Retinal pigment epithelial cell (primary cell): Measurements from ENCODE around the gene MRPL37.

ENCODE experiments used
- DNase-seq: peaks from one replicate; pipeline ENCODE4 v3.0.0-alpha.2; 2010; ENCODE audit warnings: low read depth
- H3K4me3 ChIP-seq: 2 replicates; pipeline ENCODE4 v1.5.1; 2011; ENCODE audit warnings: mild to moderate bottlenecking, low read length, control low read depth, moderate library complexity
- TF ChIP-seq, protein P1 (sequence below): conservative IDR thresholded peaks from 2 replicates; pipeline ENCODE4 v1.5.1; 2011; ENCODE audit warnings: low read depth, low read length, control low read depth, inconsistent platforms

The MRPL37 gene

GRCh38 chr1:54220004-54220811, 20.2 kb downstream of the MRPL37 start:
- no peak overlapping the region for H3K4me3 ChIP-seq
- TF ChIP-seq, protein P1, sequence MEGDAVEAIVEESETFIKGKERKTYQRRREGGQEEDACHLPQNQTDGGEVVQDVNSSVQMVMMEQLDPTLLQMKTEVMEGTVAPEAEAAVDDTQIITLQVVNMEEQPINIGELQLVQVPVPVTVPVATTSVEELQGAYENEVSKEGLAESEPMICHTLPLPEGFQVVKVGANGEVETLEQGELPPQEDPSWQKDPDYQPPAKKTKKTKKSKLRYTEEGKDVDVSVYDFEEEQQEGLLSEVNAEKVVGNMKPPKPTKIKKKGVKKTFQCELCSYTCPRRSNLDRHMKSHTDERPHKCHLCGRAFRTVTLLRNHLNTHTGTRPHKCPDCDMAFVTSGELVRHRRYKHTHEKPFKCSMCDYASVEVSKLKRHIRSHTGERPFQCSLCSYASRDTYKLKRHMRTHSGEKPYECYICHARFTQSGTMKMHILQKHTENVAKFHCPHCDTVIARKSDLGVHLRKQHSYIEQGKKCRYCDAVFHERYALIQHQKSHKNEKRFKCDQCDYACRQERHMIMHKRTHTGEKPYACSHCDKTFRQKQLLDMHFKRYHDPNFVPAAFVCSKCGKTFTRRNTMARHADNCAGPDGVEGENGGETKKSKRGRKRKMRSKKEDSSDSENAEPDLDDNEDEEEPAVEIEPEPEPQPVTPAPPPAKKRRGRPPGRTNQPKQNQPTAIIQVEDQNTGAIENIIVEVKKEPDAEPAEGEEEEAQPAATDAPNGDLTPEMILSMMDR, result no peak
- no peak for DNase-seq

DNA sequence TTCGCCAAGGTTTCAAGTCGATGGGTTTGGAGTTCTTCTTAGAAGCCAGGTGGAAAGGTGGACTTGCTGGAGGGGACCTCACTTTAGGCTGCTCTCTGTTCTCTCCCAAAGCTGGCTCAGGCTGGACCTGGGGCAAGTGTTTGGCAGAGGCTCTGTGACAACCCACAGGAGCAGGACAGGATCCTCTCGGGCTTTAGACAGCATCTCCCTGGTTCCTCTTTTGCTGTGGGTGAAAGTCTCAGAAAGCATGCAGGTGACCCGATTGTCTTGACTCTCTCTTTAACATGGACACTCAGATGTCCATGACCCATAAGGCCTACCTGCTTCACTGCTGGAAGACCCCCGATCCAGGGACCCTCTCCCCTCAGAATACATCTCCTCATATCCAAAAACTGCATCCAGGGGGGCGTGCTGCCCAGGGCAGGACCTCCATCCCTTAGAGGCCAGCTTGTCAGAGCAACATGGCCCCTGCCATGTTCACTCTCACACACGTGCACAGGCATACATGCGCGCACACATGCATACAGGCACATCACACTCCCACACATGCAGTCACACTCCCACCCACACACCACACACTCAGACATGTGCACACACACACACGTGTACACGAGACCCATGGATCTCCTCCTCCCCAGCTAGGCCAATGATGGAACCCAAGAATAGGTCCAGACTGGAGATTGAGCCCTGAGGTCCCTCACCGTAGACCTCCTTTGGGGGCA, 21.3 kb downstream of the MRPL37 start:
- TF ChIP-seq, protein P1, result no peak
- no peak for DNase-seq
- no peak overlapping the region for H3K4me3 ChIP-seq

GRCh38 chr1:54221867-54222484, 22.0 kb downstream of the MRPL37 start:
- no peak for DNase-seq
- H3K4me3 ChIP-seq, result no peak overlapping the region
- TF ChIP-seq, protein P1, result no peak

- DNase-seq, result no peak
- TF ChIP-seq, protein P1, result no peak
- H3K4me3 ChIP-seq, result no peak overlapping the region
Measured at GRCh38 chr1:54222711-54223110, 22.7 kb downstream of the MRPL37 start.

GRCh38 chr1:54223441-54224202, 23.7 kb downstream of the MRPL37 start:
- DNase-seq, result no peak
- TF ChIP-seq, protein P1, result no peak
- no peak overlapping the region for H3K4me3 ChIP-seq

GRCh38 chr1:54224233-54224632, 24.3 kb downstream of the MRPL37 start:
- TF ChIP-seq, protein P1, result no peak
- no peak overlapping the region for H3K4me3 ChIP-seq
- no peak for DNase-seq
